GM20431 (cell line): ENCODE results near the gene CNN3.

Experiments used
- in situ Hi-C: fragments of 300-500 bp; cut with MseI, MboI; formaldehyde crosslinking; loops from one replicate; pipeline ENCODE4 v1.15.0; 2020; ENCODE audit warnings: low sequenced_read_pairs; ENCODE audit not compliant: unreplicated experiment

The CNN3 gene

DNA sequence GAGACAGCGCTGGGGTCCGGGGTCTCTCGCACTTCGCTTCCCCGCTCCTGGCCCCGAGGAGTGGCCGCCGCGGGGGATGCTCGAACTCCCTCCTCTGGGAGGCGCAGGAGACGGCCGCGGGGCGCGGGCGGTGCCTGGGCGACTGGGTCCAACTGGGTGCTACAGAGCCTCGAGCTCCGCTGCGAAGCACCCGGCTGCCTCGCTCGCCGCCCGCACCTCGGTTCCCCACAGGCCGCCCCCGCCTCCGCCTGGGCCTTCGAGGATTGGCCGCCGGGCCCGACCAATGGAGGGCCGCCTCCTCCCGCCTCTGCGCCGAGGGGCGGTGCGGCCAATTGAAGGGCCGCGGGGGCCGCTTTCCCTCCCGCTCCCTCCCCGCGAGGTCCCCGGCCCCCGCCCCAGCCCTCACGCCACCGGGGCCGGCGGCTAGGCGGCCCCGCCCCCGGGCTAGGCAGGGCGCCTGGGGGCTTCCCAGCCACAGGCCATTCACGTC is at the start of gene CNN3:
Gene CNN3, minus strand, starts transcription at position 196 of the 490 bp plus-strand sequence. CDS start 216 bp downstream, outside the sequence.
- in situ Hi-C loops: no loop called here

DNA sequence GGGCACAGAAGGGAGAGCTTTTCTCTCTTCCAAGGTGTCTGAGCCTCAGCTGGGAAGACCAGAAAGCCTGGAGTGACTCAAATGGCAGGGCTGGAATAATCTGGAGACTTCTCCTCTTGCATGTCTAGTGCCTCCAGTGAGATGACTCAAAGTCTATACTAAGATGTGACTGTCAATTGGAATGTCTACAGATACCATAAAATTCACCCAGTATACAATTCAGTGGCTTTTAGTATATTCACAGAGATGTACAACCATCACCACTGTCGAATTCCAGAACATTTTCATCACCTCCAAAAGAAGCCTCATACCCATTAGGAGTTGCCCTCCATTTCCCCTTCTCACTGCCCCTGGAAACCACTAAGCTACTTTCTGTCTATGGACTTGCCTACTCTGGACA is 47.9 kb upstream of the CNN3 start:
- in situ Hi-C loops: no loop called here

DNA sequence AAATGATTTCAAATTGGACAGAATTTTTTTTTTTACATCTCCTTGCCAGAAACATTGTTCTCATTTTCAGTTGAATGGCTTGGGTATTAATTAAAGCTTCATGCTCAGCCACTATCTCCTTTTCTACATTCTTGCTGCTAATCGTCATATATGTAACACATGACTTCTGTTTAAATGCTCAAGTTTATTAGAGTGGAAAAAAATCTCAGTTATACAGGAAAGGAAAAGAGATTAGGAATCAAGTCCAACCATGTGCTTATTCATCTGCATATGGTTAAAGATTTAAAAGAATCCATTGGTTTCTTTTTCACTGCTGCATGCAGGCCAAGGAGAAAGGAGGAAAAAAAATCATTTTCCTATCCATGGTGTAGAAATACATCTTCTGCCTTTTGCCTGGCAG is 47.3 kb upstream of the CNN3 start:
- in situ Hi-C loops: no loop called here

DNA sequence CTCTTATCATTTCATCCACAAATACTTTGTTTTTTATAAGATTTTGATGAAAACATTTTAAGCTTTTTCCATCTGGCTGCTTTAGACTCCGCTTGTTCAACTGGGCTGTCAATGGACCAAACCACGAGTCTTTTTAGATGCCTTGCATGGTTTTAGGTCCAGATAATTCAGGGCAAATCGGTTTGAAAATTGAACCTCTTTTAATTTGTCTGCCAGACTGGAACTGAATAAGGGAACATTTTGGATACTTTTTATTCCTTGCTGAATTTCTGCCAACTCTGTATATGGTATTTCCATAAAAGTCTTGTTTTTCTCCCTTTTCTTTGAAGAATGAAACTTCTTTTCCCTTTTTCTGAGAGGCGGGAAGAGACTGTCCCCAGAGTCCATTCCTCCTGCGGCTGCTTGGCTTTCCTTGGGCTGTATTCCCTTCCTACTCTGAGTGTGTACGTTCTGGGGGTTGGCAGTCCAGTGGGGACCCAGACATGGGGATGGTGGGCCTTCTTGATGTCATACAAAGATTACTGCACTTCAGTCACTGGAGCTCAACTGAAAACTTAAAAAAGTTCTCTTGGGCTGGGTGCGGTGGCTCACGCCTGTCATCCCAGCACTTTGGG is 46.5 kb upstream of the CNN3 start:
- in situ Hi-C loops: no loop called here

DNA sequence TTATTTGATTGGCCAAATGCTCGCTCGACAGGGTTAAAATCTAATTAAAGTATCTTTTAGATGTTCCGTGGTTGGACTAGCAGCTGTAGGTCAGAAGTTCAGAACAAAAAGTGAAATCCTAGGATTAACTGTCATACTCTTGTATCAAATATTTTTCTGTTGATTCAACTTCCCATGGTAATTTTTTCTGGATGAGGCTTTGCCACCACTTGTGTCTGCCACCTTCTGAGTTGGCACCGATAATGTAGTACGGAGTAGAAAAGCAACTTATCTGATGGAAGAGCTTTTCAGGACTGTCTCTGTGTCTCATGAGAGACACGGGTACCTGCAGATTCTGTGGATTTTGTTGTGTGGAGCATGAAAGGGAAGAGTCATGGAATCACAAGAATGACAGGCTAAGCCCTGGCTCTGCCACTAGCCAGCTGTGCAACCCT is 44.6 kb upstream of the CNN3 start:
- in situ Hi-C loops: no loop called here

DNA sequence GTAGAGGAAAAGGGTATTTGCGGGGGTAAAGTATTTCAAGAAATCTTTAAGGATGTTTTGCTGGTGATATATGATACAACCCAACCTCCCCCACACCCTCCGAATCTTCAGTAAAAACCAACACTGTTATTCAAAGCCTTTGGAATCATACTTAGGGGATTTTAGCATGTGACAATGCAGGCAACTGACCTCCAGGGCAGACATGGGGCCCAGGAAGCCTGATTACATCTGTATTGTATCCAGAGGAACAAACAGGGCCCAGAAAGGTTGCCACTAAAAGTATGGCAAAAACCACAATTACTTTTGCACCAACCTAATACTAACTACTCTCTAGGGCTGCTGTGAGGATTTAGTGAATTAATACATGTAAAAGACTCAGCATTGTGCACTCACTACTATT is 43.9 kb upstream of the CNN3 start:
- in situ Hi-C loops: no loop called here

DNA sequence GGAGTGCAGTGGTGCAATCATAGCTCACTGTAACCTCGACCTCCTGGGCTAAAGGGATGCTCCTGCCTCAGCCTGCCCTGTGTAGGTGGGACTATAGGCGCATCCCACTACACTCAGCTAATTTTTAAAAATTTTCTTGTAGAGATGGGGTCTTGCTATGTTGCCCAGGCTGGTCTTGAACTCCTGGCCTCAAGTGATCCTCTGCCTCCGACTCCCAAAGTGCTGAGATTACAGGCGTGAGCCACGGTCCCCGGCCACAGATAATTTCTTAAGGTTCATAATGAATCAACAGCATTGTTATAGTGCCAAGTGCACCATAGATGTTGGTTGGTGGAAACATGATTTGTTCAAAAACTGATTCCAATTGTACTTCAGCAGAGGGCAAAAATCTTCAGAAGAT is 42.2 kb upstream of the CNN3 start:
- in situ Hi-C loops: no loop called here

DNA sequence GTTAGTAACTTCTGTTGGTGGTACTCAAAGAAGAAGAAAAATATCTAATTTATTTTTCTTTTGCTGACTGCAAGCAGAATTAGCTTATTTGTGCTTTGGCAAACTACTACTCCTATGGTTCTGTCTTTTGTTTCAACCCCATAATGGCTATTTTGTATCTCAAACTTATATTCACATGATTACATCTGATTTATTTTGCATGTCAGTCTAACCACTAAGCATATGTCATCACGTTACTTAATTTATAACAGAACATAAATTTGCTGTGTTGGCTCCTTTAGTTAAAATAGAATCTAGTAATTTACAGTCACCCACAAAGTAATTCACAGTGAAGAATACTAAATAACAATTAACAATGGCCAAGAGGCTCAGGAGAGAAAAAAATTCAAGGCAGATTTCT is 39.1 kb upstream of the CNN3 start:
- in situ Hi-C loops: no loop called here

DNA sequence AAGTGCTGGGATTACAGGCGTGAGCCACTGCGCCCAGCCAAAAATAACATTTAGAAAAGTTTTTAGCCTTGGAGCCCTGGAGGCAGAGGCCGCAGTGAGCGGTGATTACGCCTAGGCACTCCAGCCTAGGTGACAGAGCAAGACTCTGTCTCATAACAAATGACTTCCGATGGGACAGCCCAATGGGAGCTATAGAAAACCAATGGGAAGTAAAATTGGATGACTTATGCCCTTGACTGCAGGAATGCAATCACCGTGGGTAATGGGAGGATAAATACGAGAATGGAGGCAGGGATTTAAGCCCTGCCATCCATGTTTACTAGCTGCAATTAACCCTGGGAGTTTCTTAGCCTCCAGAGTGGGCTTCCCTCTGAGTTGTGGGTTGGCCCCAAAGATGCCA is 37.0 kb upstream of the CNN3 start:
- in situ Hi-C loops: no loop called here

DNA sequence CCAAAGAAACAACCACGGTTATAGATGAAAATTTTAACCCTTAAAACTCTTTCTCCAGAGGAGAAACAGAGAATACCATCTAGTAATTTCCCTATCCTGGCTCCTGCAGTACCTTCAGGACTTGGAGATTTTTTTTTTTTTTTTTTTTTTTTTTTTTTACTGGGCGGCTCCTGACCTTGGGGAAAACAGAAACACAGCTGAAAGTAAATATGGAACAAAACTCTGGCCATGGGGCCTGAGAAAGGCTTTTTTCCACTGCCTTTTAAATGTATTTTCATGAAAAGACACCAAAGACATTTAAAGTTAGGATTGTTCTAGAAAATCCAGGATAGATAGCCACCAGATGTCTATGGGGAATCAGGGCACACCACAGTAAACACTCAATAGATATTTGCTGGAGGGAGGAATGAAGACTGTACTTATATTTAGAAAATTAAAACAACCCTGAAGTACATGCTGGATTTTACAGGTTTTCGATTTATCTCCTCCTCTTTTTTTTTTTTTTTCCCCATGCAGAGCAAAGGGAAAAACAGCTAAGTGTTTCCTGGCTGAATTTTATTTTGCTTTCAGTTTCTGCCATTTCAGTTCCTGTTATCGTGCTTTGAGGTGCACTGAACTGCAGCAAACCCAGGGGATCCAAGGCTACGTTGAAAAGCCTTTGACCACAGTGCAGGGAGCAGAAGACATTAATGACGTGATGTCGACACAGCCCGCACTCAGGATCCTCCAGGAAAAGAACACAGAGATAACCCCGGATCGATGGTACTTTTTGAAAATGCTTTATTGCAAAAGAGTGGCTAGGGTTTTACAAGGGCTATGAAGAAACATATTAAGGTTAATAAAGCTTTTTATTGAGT is 35.7 kb upstream of the CNN3 start:
- in situ Hi-C loops: no loop called here

DNA sequence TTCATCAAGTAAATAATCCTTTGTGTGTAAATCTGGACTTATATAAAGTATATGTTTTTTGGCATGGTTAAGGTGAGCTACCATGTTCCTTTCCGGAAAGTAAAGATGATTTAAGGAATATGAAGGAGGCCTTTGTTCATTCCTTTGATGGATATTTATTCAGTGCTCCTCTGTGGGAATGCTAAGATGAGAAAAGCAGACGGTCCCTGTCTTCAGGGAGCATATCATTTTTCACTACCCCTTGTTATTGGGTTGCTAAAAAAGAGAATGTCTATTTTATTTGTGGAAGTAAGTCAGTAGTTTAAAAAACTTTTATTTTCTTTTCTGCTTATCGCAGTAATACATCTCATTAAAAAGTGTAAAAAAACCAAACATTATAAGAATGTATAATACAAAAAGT is 35.1 kb upstream of the CNN3 start:
- in situ Hi-C loops: no loop called here

DNA sequence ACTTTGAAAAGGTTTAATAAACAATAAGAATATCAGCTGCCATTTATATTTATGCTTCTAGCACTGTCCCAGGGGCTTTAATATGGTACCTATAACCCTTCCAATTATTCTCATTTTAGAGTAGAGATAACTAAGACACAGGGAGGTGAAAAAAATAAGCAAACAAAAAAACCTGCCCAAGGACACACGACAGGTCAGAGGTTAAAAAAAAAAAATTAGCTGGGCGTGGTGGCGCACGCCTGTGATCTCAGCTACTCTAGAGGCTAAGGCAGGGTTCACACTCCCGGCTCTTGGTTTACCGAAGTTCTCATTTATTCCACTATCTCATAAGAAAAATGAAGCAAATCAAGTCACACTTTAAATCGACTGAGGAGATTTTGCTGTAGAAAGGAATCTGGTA is 34.7 kb upstream of the CNN3 start:
- in situ Hi-C loops: no loop called here

DNA sequence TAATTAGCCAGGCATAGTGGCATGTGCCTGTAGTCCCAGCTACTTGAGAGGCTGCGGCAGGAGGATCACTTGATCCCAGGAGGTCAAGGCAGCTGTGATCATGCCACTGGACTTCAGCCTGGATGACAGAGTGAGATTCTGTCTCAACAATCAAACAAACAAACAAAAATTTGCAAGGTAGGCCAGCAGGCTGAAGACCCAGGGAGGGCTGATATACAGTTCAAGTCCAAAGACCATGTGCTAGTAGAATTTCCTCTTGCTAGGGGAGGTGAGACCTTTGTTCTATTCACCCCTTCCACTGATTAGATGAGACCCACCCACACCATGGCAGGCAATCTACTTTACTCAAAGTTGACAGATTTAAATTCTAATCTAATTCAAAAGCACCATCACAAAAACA is 31.2 kb upstream of the CNN3 start:
- in situ Hi-C loops: no loop called here

DNA sequence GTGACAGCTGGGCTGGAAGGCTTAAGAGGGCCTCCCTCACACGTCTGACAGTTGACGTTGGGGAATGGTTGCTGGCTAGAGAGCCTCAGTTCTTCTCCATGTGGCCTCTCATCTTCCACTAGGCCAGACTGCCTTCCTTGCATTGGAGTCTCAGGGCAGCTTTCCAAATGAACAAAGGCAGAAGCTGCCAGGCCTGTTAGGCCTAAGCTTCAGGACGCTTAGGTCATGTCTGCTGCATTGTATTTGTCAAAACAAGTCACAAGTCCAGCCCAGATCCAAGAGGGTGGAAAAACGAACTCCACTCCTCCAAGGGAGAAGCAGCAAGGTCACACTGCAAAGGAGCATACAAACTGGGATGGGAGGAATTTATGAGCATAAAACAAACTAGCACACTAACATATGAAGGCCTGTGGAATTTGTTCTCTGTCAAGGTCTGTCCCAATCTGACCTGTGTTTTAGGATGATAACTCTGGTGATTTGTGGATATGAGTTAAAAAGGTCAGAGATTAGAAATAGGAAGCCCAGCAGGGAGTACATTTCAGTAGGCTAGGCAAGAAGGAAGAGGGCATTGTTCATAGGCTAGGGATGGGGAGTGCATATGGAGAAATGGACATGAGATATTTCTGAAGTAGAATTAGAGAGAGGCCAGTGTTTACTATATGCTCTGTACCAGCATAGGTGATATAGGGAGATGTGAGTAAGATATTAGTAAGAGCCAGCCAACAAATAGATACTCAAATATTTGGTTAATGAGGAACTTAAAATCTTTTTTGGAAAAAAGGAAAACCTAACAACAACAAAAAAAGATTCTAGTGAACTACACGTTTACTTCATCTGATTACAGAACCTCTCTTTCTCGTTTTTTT is 29.1 kb upstream of the CNN3 start:
- in situ Hi-C loops: no loop called here

DNA sequence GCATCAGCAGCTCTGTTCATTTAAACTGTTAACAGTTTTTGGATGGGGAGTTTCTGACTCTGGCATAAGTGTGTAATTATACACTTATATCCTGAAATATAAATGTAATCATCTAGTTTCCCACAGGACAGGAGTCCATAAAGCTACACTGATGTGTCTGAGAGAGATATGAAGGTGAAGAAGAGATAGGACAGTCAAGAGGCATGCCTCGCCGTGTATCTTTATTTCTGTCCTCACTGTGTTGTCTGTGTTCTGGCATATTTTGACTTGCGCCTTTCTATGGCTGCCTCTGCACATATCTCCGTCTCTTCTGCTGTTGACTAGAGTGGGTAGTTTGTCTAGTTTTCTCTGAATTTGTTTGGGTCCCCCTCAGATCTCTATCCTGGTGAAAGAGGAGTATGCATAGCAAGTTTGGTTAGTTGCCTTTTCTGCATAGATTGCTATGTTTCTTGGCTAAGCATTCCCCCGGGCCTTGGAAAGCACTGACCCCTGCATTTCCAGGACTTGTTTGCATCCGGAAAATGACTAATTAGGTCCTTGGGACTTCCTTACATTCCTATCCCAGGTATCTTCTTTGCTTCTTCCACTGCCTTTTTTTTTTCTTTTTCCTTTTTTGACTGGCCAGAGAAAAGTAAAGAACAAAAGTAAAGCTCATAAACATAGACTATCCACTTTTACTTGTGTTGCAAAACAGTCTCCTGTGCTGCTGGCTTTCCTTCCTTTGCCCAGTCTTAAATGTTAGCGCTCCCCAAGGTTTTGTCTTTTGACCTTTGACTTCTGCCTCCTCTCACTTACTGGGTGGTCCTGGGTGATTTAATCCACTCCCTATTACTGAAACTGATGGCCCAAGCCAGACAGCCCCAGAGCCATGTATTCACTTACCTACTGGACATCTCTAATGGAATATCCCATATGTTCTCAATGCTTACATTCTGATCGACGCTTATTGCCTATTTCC is 27.6 kb upstream of the CNN3 start:
- in situ Hi-C loops: no loop called here

DNA sequence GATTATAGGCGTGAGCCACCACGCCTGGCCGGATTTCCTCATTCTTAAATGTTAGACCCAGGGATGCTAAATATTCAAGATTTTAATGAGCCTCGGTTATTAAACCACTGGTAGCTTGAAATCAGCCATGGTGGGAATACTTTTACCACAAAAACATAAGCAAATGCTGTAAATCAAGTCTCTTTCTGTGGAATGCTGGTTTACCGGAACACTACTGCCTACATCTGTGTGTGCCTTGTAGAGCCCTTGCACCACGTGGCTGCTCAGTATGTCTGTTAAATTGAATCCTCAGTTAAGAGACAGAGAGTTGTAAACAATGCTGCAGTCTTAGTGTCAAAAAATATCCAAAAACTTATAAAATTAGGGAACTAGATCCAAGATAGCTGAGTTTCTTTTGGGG is 26.8 kb upstream of the CNN3 start:
- in situ Hi-C loops: no loop called here

DNA sequence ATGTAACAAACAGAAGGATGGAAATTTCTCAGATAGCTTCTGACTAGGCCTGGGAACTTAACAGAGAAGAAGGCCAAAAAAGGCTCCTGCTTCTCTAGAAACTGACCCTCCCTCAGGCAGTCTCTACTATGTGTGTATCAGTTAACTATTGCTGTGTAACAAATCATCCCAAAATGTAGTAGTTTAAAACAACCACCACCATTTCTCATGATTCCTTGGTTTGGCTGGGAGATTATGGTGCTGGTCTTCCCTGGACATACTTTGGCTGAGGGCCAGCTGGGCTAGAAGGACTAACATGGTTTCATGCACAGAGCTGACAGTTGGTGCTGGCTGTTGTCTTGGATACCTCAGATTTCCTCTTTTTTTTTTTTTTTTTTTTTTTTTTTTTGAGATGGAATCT is 26.2 kb upstream of the CNN3 start:
- in situ Hi-C loops: no loop called here

DNA sequence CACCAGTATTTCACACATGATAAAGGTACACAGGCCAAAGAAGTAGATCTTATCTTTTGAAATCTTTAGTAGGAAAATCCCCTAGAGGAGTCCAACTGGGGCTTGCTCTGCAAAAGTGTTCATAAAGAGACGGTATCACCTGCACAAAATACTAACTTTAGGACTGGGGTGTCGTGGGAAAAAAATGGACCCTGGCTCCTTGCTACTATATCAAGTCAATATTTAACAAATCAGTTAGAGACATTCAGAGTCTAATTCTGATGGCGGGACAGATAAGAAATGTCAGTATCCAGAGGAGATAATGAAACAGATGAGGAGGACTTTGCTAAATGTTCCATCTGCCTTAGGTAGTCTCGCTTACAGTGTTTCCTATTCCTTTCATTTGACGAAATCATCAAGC is 25.6 kb upstream of the CNN3 start:
- in situ Hi-C loops: no loop called here

DNA sequence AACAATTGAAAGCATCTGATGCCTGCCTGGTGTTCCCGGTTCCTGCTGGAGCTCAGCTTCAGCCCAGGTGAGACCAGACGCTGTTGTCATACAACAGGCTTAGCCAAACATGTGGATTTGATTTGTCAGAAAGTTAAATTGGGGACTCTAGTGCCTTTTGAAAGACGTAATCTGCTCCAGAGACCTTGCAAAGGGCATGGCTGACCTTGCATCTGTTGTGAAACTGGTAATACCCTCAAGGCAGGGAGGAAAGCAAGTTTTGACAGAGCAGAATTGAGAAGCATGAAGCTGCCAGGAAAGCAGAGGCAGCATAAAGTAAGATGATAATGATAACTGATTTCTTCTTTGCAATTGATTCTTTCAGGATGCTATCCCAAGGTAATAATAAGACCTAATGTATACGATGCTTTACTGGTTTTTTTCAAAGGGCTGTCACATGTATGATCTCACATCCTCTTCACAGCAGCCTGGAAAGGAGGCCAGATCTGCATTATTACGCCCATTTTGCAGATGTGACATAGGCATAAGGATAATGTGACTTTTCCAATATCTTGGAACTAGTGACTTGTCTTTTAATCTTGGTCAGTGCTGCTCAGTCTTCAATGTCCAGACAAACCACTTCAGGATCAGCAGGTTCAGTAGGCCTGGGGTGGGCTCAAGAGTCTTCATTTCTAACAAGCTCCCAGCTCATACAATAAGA is 24.7 kb upstream of the CNN3 start:
- in situ Hi-C loops: no loop called here
